CD4-positive, alpha-beta T cell treated with Interleukin-17A for 4 hours (primary cell): Measurements from ENCODE around the gene HSPBP1.
"Not testable (repeated sequence)": the region's sequence is repeated elsewhere in the genome, so short reads cannot be mapped to it uniquely, and the experiment has no call there.

ENCODE experiments used
- DNase-seq: peaks from one replicate; pipeline ENCODE4 v3.0.0-alpha.2; 2020; ENCODE audit warnings: mixed read lengths

The HSPBP1 gene

DNA sequence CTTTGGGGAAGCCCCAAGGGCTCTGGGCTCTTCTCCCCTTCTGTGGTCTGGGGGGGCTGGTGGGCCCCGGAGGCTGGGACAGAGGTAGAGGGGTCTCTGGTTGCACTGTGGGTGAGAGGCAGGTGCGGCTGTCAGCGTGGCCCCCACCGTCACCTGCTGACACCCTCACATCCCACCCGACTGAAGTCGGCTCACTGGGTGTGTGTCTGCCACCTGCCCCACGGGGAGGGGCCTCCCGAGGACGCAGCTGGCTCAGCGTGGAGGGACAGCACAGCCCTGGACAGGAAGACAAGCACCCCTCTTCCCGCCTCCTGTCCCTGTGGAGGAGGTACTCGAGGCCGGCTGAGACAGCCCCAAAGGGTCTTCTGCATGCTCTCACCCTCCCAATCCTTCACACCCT is 49.1 kb downstream of the HSPBP1 start:
- no peak for DNase-seq

DNA sequence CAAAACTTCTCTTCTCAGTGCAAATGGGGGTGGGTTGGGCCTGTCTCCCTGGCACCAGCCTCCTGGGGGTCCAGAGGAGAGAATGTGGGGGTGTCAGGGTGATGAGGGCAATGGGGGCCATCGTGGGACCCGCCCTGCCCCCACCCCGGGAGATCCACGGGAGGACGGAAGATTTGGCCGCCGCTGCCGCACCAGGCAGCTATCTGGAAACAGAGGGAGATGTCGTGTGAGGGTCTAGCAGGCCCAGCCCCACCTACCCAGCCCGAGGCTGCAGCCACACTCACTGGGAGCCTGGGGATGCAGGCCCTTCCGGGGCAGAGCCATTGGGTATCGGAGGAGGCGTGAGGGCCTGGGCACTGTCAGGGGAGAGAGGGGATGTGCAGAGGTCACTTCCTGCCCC is 49.6 kb downstream of the HSPBP1 start:
- DNase-seq, result no peak

DNA sequence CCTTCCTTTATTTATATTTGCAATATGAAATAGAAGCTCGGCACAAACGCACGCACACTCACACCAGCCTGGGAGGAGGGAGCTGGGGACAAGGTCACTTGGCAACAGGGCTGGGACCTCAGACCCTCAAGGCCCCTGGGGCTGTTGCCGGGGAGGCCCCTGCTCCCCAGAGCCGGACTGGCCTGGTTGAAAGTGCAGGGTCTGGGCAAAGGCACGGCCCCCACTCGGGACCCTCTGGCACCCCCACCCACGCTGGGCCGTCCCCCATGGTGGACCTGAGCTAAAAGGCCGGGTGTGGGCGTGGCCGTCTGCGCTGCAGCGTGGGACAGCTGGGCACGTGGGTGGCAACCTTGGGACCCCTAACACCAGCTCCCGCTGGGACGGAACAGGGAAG is 50.1 kb downstream of the HSPBP1 start:
- DNase-seq, result no peak

DNA sequence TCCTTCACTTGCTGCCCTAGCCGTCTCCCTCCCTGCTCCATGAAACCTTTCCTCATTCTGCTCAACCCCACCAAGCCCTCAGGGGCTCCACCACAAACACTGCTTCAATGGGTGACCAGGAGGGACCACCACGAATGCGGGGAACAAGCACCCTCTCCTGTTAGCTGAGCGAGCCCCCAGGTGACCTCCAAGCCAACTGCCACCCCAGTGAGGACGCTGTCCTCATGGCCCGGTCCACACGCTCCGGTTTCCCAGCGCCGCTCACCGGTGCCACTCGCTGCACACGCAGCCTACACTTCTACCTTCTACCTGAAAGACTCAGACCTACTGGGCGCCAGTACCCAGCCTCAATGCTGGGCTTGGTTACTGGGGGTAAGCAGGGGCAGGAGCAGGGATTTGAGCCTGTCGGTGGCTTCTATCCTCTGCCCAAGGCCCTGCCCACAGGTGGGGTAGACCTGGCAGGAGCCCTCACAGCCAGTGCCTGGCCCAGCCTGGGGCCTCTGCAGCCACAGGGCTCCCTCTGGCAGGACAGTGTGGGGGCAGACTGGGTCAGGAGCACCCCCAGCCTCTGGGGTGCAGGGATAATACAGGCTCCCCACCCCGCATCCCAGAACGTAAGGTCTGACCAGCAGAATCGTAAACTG is 50.6 kb downstream of the HSPBP1 start:
- DNase-seq, result no peak

DNA sequence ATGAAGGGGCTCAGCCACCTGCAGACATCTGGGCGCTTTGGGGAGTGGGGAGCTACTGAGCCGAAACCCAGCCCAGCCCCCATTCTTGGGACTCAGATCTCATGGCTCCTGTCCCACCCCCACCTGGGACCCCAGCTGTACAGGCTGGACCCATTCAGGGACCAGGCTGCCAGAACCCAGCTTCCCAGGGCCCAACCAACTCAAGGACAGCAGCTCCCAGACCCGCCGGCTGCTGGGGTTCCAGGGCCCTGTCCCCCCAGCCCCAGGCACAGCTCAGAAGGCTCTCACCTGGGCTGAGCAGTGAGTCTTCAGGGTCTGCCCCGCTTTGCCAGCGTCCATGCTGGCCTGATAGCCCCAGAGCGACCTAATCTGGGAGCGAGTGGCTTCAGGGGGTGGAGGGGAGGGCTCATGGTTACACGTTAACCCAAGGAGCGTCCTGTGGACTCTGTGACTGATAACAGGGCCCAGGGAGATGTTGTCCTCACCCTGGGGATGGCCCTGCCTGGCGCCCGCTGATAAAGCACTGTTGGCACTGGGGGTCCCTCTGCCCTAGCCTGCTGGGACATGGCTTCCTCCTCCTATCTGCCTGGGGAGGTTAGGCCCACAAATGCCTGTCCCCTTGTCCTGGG is 51.4 kb downstream of the HSPBP1 start, which contains the start of gene TMEM86B:
Gene TMEM86B (minus strand): TSS at position 361 of the 629 bp plus-strand sequence. CDS start 22 bp downstream, at position 339.
- no peak for DNase-seq

DNA sequence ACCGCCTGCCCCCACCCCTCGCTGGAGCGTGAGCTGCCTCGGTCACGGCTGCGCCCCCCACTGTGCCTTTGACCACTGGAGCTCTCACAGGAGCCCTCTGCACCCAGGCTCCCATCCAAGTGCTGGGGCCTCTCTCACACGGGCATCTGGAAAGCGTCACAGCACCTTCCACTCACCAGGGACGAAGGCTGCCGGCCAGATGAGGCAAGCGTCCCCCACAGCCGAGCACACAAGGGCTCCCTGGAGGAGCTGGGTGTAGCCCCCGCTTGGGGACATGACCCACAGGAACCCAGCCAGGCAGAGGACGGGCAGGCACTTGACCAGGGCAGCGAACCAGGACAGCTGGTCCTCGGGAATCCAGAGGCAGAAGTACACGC is 51.9 kb downstream of the HSPBP1 start:
- no peak for DNase-seq

DNA sequence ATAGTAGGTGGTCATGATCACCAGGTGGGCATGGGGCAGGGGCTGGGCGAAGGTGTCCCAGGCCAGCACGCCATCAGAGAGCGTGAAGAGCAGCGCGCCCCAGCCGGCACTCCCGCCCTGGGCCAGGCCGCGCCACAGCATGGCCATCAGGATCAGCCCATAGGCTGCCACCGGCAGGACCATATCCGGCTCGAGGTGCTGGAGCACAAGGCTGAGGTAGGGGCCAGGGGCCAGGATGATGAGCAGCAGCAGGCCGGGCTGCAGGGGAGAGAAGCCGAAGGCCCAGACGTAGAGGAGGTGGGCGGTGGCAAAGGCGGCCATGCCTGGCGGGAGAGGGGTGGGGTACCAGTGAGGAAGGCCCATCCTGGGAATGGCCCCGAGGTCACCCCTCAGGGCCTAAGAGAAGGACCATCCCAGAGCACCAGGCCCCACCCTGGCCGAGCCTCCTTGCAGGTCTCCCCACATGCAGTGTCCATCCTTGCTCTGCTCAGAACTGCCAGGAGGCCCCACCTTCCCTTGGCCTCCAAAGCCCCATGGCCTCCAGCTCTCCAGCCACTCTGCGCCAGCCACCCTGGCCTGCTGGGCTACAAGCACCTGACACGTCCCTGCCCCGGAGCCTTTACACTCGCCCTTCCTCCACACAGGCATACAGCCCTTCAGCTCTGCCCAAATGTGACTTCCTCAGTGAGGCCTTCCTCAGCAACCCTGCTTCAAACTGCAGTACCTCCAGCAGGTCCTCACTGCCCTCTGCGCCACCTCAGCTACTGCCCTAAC is 52.5 kb downstream of the HSPBP1 start:
- DNase-seq, result no peak

DNA sequence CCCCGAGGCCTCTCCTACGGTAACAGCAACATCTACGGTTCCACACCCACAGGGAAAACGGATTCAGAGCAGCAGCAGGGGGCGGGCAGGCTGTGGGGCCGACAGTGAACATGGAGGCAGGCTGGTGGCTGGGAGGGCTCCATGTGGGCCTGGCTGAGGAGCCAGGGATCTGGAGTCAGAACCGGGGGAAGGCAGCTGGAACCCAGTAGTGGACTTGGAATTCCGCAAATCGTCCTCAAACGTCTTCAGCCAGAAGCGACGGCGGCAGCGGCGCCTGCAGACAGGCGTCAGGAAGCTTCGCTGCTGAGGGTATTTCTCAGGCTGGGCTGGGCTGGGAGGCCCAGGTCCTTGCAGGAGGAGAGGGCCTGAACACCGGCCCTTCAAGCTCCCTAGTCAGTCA is 53.1 kb downstream of the HSPBP1 start:
- no peak for DNase-seq

DNA sequence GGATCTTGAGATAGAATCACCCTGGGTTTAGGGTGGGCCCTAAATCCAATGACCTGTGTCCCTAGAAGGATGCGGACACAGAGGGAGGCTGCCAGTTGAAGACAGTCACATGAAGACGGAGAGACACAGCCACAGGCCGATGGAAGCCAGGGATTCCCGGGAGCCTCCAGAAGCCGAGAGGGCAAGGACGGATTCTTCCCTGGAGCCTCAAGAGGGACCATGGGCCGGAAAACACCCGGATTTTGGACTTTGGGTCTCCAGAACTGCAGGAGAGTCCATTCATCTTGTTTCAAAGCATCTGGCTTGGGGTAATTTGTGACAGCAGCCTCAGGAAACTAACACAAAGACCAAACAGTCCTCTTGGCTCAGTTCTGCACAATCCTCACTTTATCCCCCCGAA is 53.6 kb downstream of the HSPBP1 start:
- DNase-seq, result no peak

DNA sequence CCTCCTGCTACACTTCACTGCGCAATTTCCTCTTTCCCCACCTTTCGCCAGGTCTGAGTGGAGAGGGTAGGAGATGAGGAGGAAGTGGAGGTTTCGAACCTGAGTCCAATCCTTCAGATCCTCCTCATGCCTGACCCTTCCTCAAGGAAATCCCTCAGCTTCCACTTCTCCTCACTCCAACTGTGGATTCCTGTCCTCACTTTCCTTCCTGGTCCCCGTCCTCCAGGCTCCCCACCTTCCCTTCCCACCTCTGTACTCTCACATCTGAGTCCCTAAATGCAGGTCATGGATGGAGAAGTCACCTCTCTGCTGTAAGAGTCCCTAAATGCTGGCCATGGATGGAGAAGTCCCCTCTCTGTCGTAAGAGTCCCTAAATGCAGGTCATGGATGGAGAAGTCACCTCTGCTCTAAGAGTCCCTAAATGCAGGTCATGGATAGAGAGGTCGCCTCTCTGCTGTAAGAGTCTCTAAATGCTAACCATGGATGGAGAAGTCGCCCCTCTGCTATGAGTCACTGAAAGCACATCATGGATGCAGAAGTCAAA is 54.4 kb downstream of the HSPBP1 start:
- DNase-seq, result no peak

DNA sequence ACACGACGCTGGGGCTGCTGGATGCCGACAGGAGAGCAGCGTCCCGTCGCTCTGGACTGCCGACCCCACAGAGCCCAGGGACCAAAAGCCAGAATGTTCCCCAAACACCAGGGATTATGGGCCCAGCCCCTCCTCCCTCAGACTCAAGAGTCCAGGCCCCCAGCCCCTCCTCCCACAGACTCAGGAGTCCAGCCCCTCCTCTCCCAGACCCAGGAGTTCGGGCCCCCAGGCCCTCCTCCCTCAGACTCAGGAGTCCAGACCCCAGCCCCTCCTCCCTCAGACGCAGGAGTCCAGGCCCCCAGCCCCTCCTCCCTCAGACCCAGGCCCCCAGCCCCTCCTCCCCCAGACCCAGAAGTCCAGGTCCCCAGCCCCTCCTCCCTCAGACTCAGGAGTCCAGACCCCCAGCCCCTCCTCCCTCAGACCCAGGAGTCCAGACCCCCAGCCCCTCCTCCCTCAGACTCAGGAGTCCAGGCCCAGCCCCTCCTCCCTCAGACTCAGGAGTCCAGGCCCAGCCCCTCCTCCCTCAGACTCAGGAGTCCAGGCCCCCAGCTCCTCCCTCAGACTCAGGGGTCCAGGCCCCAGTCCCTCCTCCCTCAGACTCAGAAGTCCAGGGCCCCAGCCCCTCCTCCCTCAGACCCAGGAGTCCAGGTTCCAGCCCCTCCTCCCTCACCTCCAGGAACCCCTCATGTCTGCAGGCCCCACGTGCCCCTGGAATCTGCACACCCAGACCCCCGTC is 55.1 kb downstream of the HSPBP1 start:
- not testable (repeated sequence) for DNase-seq

DNA sequence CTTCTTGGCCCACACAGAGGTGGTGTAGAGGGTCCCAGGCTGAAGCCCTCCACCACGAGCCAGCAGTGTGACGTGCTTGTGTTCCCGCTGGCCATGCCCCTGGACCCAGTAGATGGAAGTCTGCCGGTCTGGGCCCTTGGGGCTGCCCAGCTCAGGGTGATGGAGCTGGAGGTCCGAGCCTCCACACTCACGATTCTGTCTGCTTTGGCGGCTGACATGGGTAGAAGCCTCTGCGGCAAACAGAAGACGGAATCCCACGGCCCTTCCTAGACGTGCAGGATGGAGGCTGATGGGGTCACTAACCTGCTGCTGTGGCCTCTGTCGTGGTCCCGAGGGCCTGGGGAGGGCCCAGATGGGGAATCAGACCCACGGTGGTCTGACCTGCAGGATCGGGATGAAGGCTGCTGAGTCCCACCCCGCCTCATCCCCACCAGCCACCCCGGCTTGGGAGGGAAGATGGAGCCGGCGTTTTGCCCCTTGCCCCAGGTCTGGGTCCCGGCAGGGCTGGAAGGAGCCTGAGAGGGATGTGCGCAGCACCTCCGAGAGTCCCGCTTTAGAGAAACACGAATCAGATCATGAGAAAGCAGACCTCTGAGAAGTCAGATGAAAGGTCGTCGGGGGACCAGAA is 55.8 kb downstream of the HSPBP1 start:
- no peak for DNase-seq

DNA sequence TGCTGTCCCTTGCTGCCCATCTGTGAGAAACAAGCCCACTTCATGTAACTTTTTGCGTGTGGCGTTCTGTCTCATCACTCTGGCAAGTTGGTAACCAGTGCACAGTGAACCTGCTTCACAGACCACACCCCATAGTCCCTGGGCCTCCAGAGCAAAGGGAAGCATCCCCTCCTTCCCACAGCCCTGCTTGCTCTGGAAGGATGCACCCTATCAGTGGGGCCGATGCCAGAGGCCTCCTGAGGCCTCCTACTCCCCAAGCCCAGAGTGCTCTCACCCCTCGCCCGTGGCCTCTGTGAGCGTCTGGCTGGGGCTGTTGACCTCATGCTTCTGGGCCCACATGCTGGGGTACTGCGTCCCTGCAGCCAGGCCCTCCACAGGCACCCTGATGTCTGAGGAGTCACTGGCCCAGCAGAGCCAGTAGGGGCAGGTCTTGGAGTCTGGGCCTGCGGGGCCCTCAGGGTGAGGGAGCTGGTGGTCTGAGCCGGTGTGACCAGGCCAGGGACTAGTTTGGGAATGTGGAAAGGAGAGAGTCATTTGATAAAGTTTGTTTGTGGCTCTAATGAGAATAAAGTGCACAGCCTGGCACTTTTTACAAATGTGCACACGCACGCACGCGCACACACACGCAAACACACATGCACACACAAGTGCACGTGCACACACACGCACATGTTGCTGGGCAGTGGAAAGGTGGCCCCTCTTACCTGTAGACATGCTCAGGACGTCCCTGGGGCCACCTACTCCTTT is 56.4 kb downstream of the HSPBP1 start:
- no peak for DNase-seq

DNA sequence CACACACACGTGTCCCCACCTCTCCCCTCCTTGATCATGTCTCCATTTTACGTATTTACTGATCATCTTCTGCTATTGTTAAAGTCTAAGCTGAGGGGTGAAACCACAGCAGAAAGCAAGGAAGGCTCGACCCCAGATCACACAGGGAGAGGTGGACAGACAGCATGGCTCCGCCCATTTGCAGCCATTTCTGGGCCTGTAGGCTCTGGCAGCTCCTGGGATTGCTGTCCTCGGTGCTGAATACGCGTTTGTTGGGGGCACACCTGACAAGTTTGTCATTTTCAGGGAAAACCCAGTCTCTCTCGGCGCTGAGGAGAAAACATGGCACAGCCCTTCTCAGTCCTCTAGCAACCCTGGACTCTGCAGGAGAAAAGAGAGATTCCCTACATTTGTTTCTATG is 59.4 kb downstream of the HSPBP1 start:
- no peak for DNase-seq

DNA sequence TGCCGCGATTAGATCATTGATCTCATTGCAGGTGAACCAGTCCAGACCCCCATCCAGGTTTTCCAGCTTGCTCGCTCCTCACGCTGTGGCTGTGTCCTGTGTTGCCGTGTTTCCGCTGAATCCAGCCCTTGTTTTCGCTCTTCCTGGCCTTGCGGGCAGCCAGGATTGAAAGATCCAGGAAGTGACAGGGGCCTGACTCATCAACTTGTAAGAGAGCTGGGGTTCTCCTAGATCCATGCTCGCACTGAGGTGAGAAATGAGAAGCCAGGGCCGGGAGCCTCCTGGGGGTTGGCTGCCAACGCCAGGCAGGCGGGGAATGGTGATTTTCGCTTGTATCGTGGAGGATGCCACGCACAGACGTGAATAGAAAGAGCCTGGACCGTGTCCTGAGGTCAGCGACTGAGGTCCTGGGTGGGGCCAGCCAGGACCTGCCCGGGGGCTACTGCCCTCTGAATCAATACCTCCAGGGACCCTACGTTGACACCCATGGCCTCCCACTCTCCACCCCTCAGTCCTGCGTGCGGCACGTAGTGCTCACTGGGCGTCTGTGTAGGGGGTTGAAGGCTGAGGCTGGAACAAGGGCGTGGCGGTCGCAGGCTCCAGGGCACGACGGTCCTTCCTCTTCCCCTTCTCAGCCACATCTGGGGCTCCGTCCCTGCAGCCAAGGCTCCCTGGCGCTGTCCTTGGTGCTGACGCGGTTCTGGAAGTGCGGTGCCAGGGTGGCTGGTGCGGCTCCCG is 63.3 kb downstream of the HSPBP1 start:
- DNase-seq, result peak; percentile 61

DNA sequence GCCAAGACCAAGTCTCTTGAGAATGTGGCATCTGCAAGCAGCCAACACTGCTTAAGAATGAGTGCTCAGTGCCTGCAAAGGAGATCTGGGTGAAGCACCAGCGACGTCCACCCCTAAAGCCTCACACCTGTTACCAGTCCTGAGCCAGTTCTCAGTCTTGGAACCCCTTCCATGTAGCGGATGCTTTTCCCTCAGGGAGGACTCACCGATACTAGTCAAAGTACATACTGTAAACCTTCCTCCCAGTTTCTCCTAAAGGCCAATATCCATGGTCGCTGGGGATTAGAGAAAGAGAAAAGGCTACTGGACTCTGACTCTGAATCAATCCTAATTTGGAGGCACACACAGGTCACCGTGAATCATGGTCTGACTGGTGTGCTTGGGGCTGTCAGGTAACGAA is 66.4 kb downstream of the HSPBP1 start:
- no peak for DNase-seq

DNA sequence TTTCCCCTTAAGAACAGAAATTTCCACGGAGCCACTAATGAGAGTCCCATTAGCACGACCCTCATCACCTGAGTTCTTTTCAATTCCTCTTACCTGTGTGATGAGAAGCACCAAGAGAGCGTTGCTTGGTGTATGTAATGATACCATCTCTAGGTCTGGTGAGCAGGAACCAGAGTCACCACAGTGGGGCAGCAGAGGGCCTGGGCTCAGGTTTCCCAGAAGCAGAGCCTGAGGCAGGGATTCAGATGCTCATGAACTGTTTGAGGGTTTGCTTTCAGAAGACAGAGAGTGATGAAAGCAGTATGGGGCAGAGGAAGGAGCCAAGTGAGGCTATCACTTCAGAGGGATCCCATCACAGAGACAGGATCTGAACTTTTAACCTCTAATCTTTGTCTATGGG is 67.5 kb downstream of the HSPBP1 start:
- peak; percentile 55 for DNase-seq
